ENCODE results near the gene EYA2.

The EYA2 gene

DNA sequence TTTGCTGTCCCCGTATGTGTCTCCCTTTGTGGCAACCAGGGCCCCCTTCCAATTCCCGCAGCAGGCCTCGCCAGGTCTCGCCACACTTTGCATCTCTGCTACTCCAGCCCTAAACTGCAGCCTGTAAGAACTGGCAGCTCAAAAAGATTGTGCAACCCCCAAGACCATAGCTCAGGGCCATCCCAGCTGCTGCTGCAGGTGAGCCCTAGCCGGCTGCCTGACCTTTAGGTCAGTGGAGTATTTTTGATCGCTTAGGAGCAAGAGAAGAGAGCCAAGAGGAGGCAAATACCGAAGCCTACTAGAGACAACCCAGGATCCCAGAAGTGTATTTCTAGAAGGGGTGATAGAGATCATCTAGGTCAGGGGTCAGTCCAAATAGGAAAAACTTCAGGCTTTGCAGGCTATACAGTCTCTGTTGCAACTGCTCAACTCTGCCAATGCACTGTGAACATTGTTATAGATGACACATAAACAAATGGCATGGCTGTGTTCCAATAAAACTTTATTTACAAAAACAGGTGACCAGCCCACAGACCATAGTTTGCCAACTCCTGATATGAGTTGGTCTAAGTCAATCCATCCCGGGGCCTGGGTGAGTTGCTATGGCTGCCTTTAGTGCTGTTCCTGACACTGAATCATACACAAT is 138.4 kb downstream of the EYA2 start:
- no peak for DNase-seq (ENCODE audit: low read depth in 1 of 2, low spot score in 1 of 2)

DNA sequence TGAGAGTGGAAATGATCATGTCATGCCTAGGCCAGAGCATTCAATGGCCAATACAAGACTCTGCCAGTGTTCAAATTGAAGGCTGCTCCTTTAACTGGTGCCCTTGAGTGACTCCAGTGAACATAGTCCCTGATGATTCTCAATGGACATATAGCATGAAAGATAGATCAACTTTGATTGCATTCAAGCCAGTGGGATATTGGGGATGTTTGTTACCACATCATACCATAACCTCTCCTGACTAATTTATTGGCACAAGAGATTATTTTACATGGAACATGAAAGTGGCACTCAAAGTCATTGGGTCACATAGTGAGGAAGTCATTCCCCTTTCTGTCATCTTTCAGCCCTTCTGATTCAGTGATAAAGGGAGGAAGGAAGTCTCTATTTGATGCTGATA is 139.0 kb downstream of the EYA2 start:
- DNase-seq (ENCODE audit: low read depth in 1 of 2, low spot score in 1 of 2) = no peak

DNA sequence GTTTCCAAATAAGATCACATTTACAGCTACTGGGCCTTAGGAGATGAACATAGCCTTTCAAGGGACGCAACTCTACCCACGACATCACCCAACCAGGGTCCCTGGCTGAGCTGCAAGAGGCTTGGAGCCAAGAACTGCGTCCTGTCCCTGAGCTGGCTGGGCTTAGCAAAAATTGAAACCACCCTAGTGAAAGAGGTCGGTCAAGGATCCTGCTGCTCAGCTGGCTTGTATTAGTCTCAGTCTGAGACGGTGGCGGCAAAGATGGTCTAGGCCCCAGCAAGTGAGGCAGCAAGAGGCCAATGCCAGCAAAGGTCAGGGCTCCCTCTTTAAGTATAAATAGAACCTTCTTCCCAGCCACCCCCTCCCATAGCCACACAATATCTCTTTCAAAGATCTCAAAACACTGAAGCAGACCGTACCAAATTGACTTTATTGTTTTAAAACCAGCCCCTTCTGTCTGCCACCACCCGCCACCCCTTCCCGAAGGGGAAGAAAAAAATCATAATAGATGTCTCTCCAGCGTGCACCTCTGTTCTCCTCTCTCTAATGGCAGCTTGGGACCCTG is 140.5 kb downstream of the EYA2 start:
- DNase-seq (ENCODE audit: low read depth in 1 of 2, low spot score in 1 of 2) = no peak

DNA sequence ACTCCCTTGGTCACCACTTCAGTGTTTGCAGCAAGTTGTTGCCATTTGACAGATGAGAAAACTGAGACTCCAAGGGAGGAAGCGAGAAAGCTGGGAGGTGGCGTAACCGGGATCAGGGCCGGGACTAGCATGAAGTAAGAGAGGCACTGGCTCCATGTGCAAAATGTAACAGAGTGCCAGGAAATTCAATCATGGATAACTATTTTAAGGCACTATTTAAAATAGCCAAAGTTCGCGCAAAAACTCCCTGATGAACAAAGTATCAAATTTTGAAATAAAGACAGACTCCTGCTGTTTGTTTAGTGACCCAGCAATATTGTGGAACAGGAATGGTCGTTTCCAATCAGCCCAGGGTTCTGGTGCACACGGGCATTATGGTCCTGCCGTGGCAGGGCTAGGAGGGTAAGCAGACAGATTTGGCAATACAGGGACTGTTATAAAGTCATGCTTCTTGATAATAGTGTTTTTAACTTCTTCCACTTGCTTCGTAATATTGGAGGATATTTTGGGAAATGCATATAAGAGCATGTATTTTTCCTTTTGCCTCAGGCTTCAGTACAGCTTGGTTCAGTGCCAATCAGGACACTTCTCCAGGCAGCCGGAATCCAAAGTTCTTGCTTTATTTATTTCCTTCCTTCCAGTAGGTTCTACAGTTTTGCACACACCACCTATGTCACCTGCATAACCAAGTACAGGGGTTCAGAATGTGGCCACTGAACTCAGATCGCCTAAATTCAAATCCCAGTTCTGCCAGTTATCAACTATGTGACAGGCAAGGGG is 141.6 kb downstream of the EYA2 start:
- DNase-seq (ENCODE audit: low read depth in 1 of 2, low spot score in 1 of 2) = no peak

DNA sequence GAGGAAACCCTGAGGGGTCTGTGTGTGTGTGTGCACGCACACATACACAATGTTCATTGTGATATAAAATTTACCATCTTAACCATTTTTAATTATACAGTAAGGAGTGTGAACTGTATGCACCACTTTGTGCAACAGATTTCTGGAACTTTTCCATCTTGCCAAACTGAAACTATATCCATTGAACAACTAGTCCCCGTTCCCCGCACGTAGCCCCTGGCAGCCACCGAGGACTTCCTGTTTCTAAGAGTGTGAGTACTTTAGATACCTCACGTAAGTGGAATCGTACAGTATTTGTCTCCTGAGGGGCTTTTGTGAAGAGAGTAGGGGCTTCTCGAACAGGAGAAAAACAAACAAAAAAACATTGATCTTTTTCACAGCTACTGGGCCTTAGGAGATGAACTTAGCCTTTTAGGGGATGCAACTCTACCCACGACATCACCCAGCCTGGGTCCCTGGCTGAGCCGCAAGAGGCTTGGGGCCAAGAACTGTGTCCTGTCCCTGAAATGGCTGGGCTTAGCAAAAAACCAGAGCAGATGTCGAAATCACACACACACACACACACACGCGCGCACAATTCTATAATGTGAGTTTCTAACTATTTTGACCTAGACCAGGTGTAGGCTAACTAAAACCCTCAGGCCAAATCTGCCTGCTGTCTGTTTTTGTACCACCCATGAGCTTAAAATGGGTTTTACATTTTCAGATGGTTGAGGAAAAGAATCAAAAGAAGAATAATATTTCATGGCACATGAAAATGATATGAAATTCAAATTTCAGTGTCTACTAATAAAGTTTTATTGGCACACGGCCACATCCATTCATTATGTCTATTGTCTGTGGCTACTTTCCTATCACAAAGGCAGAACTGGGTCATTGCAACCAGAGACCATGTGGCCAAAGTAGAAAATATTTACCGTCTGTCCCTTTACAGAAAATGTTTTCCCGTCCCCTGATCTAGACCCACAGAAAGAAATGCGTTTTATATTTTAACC is 144.2 kb downstream of the EYA2 start:
- DNase-seq (ENCODE audit: low read depth in 1 of 2, low spot score in 1 of 2) = no peak

DNA sequence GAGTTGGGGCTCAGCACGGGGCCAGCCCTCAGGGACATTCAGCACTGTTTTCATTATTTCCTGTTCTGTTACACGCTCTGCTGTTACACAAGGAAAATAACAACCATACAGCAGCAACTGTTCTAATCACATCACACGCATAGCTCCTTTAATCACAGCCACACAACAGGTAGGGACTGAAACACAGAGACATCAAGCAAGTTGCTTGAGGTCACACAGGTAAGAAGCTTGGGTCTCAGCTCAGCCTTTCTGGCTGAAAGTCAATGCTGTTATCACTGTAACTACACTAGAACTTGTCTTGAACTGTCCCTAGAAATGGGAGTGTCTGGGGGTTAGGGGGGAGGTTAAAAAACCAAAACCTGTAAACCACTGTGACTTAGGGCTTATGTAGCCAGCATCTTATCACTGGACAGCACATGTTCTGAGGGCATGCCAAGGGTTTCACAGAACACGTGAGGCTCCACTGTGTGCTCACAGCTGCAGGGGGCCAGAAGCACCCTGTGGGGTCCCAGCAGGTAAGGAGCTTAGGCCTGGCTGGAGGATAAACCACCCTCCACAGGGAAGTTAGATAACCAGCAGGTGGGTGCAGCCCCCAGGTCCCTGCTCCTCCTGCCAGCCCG is 146.0 kb downstream of the EYA2 start:
- DNase-seq (ENCODE audit: low read depth in 1 of 2, low spot score in 1 of 2) = no peak

DNA sequence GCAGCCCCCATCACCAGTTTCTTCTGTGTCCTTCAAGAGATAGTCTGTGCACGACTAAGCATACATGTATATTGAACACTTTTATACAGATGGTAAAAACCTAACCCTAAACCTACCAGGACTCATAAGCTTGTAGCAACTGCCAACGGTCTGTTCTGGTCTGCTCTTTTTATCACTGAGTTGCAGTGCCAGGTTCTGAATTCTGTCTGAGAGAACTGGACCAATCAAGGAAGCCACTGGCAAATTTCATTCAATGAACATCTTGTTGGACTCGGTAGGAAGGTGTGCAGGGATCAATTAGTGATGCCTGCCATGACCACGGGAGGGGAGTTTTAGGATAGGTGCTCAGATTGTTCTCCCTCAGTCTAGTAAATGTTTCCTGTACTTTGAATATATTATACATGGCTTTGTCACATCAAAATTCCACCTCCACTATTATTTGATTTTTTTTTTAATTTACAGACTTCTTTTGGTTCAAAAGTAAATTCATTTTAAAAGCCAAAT is 146.8 kb downstream of the EYA2 start:
- no peak for DNase-seq (ENCODE audit: low read depth in 1 of 2, low spot score in 1 of 2)

DNA sequence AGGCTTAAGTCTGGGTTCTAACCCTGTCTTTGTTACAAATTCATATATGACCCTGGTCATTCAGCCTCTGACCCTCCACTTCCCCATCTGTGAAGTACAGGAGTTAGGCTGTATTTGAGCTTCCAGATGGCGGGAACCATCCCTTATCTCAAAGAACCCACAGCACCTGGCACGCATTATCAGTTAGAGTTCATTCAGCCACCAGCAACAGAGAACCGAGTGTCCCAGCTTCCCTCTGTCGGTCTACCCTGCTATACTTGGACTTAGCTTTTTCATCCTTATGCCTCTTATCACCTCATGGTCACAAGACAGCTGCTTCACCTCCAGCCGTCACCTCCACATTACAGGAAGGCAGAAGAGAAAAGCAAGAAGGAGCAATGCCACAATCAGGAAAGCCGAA is 147.8 kb downstream of the EYA2 start:
- DNase-seq (ENCODE audit: low read depth in 1 of 2, low spot score in 1 of 2) = no peak

DNA sequence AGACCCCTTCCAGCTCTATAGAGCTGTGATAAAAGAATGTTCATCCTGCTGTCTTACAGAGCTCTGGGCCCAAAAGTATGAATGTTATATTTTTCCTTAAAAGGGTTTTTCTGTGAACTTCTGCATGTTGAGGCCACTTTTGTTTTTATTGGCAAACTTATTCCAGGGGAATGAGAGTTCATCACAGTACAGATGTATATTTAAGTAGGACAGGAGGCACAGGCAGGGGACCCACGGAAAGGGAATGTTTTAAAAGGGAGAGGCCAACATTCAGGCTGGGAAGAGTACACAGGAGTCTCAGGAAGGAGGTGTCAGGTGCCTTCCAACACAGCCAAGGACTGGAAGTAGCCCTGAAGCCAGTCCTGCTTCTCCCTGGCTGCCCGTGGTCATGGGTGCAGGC is 148.4 kb downstream of the EYA2 start:
- DNase-seq (ENCODE audit: low read depth in 1 of 2, low spot score in 1 of 2) = no peak

DNA sequence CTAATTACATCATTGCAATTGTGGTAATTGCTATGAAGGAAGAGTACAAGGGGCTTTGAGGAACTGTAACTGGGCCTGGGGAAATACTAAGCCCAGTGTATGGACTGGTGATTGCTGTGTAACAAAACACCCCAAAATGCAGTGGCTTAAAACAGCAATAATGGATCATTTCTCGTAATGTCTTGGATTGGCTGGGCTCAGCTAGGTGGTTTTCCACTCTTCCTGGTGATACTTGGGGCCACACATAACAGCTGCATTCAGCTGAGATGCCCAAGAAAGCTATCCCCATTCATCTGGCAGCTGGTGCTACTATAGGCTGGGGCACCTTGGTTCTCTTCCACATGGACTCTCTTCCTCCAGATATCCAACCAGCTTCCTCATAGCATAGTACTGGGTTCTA is 150.3 kb downstream of the EYA2 start:
- DNase-seq (ENCODE audit: low read depth in 1 of 2, low spot score in 1 of 2) = no peak

DNA sequence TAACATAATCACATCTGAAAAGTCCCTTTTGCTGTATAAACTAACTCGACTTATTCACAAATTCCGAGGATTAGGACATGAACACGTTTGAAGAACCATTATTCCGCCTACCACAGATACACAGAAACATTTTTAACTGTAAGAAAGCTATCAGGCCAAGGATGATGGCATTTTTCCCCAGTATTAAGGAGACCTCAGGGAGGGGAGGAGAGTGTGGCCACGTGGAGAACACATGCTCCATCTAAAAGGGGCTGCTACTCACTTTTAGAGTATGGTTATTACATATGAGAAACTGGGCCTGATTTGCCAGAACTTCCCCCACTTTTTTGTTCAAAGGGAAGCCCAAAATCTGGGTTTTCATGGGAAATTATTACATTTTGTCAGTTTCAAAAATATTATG is 153.4 kb downstream of the EYA2 start:
- no peak for DNase-seq (ENCODE audit: low read depth in 1 of 2, low spot score in 1 of 2)

DNA sequence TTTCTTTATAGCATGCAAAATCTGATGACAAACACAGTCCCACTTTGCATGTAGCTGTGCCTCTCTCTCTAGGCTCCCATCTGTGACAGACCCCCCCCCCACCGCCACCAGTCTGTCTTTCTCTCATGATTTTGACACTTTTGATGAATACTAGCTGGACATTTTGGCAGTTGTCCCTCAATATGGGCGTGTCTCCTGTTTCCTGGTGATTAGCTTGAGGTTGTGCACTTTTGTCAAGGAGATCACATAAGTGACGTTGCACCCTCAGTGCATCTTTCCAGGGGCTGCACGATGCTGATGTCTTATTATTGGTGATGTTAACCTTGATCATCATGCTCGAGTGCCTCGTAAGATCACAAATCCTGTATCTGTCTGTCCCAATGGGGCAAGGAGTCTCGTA is 155.1 kb downstream of the EYA2 start:
- no peak for DNase-seq (ENCODE audit: low read depth in 1 of 2, low spot score in 1 of 2)

DNA sequence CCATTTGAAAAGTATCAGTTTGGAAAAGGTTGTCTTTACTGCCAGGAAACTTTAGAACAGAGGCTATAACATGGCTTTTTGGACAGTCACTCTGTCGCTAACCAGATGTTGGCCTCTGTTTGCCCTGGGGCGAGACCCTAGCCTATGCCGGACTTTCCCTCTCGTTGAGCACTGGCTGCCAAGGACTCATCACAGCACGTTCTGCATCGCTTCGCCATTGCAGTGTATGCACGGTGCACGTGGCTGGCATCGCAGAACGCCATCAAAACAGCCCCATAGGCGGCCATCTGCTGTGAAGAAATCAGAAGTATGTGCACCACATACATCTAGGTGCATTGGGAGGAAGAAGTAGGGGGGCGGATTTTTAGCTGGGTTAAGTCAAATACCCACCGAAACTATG is 156.4 kb downstream of the EYA2 start:
- DNase-seq (ENCODE audit: low read depth in 1 of 2, low spot score in 1 of 2) = no peak

DNA sequence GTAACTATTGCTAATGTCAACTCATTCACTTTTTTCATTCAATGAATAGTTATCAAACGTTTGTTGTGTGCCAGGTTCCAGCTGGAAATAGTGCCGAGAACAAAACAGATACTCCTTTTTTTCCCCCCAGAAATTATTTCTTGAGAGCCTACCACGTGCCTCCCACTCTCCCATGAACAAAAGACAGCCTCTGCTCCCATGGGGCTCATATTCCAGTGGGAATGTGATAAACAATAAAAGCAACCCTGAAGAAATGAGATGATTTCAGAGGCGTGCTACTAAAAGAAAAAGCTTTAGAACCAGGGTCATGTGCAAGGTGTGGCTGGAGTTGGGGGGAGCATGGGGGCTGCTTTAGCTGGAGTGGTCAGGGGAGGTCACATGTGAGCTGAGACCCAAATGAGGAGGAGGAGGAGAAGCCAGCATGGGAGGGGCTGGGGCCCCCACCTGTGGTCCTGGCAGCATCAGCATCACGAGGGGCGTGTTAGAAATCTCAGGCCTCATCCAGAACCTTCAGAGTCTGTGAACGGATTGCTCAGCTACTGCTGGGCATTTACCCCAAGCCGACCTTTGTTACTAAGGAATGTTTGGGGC is 157.4 kb downstream of the EYA2 start:
- no peak for DNase-seq (ENCODE audit: low read depth in 1 of 2, low spot score in 1 of 2)

DNA sequence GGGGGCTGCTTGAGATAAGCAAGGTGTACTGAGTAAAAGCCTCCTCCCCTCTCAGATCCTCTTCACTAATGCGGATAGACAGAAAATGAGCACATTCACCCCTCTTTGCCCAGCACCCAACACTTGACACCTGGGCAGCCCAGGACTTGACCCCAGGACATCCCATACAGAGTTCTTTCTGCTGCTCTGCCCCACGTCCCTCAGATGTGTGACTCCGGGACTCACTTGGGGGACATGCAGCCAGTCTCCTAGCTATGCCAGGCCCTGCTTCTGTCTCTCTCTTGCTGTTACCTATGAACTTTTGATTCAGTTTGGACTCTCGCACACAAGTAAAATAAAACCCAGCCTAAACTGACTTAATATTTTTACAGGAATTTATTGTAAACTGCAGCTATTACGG is 159.9 kb downstream of the EYA2 start:
- no peak for DNase-seq (ENCODE audit: low read depth in 1 of 2, low spot score in 1 of 2)

DNA sequence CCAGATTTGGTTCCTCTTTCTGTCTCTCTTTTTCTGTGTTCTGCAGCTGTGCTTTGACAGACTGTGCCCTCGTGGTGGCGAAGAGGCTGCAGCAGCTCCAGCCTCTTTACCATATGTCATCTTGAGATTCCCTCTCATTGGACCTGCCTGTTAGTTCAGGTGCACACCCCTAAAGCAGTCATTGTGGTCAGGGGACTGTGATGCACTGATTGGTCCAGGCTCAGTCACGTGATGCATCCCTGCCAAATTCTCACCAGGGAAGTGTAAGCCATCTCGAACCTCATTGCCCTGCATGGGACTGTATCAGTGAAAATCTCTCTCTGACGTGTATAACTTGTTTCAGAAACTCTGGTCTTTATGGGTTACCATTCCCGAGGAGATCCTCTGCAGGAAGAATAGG is 160.3 kb downstream of the EYA2 start:
- no peak for DNase-seq (ENCODE audit: low read depth in 1 of 2, low spot score in 1 of 2)

DNA sequence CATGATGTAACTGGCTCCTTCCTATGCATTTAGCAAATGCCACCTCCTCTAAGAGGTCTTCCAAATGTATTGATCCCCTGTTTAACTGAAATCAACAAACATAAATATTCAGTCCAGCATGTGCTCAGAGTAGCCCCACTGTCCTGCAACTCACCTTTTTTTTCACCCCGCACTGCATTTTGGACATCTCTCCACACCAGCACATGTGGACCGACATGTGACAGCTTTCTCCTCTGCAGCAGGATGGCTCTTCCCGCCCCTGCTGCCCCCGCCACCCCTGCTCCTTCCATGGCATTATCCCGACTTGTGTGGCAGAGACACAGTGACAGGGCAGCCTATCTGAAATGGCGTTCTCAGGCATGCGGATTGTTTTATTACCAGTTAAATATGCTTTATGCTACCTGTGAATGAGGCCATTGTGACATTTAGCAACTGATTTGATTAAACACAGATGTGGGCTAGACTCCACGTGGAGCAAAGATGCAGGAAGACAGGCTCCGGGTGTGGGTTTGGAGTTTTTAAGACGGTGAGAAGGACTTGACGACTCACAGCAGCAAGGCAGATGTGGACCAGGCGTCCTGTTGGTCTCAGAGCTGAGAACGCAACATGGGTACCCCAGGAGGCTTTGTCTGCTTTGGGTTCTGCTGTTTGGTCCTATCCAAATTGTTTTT is 161.2 kb downstream of the EYA2 start:
- DNase-seq (ENCODE audit: low read depth in 1 of 2, low spot score in 1 of 2) = no peak

DNA sequence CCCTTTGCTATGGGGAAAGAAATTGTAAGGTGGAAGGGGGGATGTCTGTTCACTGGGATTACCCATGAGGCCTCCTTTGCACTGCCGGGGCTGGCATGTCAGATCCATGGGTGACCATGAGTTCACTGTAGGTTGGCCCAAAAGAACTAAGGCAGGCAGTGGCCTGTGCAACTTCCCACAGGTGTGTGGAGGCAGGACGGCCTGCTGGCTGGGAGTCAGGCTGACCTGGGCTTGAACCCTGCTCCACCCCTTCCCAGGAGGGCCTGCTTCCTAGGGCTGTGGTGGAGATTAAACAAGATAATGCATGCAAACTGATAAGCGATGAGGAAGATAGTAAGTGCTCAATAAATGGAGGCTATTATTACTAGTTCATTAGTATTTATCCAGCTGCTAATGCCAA is 163.0 kb downstream of the EYA2 start:
- no peak for DNase-seq (ENCODE audit: low read depth in 1 of 2, low spot score in 1 of 2)

DNA sequence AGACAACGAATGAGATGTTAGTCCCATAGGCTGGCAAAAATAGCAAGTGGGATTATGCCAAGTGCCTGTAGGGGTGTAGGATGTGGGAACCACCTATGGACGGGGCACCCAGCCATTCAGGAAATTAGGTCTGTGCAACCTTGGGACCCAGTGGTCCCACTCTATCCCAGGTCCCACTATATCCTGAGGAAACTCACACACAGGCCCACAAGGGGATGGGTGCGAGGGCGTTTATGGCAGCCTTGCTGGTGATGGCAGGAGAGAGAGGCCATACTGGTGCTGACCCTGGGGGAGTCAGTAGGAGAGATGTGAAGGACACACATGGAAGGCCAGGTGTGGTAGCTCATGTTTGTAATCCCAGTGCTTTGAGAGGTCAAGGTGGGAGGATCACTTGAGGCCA is 163.6 kb downstream of the EYA2 start:
- no peak for DNase-seq (ENCODE audit: low read depth in 1 of 2, low spot score in 1 of 2)

DNA sequence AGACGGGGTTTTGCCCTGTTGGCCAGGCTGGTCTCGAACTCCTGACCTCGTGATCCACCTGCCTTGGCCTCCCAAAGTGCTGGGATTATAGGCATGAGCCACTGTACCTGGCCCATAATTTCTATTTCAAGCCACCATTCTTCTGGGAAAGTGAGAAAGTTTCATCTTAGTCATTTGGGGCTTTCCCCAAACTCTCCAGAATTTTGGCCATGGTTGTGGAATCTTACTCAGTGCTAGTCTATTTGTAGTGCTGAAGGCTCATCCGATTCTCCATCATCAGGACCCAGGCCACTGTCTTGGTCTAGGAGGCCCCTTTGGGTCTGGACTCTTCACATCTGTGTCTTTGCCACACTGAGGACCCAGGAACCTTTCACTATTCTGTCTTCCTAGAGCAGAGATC is 164.9 kb downstream of the EYA2 start:
- DNase-seq (ENCODE audit: low read depth in 1 of 2, low spot score in 1 of 2) = no peak

Measured in activated CD4-positive, alpha-beta T cell treated with anti-CD3 and anti-CD28 coated beads, Interleukin-2, amount 50 U/mL, for 24 hours (primary cell).